Osteoblast (primary cell): Measurements from ENCODE around the gene WDR36. TPM values are rescaled to one million over a fixed set of nuclear protein-coding genes. Genes with fewer than 3 reads are reported as not detected.

Experiments
- DNase-seq: peaks from one replicate; pipeline ENCODE4 v3.0.0; 2011; ENCODE audit warnings: low spot score, mixed read lengths; ENCODE audit not compliant: insufficient read length; ENCODE audit errors: missing footprints
- H2AFZ ChIP-seq: 2 replicates; pipeline ENCODE4 v1.6.0; 2011; ENCODE audit warnings: mild to moderate bottlenecking, low read length
- H3K27ac ChIP-seq: 2 replicates; pipeline ENCODE4 v1.5.1; 2011; ENCODE audit warnings: mild to moderate bottlenecking, low read depth, low read length, moderate library complexity
- H3K27me3 ChIP-seq: 2 replicates; pipeline ENCODE4 v1.6.0; 2012; ENCODE audit warnings: mild to moderate bottlenecking, control low read depth, inconsistent platforms, low read length, moderate library complexity; ENCODE audit not compliant: insufficient read depth
- H3K36me3 ChIP-seq: 2 replicates; pipeline ENCODE4 v1.5.1; 2011; ENCODE audit warnings: mild to moderate bottlenecking, low read length, control low read depth, moderate library complexity; ENCODE audit not compliant: insufficient read depth
- H3K4me1 ChIP-seq: 2 replicates; pipeline ENCODE4 v1.5.1; 2011; ENCODE audit warnings: mild to moderate bottlenecking, low read length, control low read depth, moderate library complexity; ENCODE audit not compliant: insufficient read depth
- H3K4me2 ChIP-seq: 2 replicates; pipeline ENCODE4 v1.6.0; 2011; ENCODE audit warnings: mild to moderate bottlenecking, low read length; ENCODE audit not compliant: insufficient read depth
- H3K4me3 ChIP-seq: fragments of 200-600 bp; sonication (generic); 3 replicates; pipeline ENCODE4 v1.5.1; 2012; ENCODE audit warnings: mild to moderate bottlenecking, low read length, inconsistent platforms; ENCODE audit not compliant: insufficient read depth
- H3K79me2 ChIP-seq: 2 replicates; pipeline ENCODE4 v1.6.0; 2012; ENCODE audit warnings: mild to moderate bottlenecking, low read length, control low read depth, inconsistent platforms; ENCODE audit not compliant: insufficient read depth
- H3K9me3 ChIP-seq: 2 replicates; pipeline ENCODE4 v1.5.1; 2011; ENCODE audit warnings: low read depth, low read length, control low read depth
- H4K20me1 ChIP-seq: 2 replicates; pipeline ENCODE4 v1.6.0; 2012; ENCODE audit warnings: mild to moderate bottlenecking, low read length, control low read depth; ENCODE audit not compliant: insufficient read depth
- total RNA-seq: library from RNA; depleted of rRNA; stranded (reverse); fragments of >200 nt; gene quantifications from 2 replicates; pipeline ENCODE4 v1.2.3, GENCODE V29; 2012
- TF ChIP-seq, protein P1 (sequence below): IDR thresholded peaks from 2 replicates; pipeline ENCODE4 v1.5.1; 2011; ENCODE audit warnings: mild to moderate bottlenecking, low read depth, low read length, moderate library complexity; ENCODE audit errors: extremely low read depth

Gene WDR36
- total RNA-seq, 1 donor = 44.5 TPM

- Histone ChIP-seq H3K27me3 (no peaks in the 10 kb centered on the region), H4K20me1 (no peaks in the 10 kb centered on the region), H2AFZ (no peak overlapping the region), H3K4me1 (no peaks in the 10 kb centered on the region), H3K4me2 (no peak overlapping the region), H3K36me3 (peaks cover 59% of the 10 kb centered on the region), H3K9me3 (no peaks in the 10 kb centered on the region), H3K4me3 (no peak overlapping the region), H3K79me2 (peaks cover 2% of the 10 kb centered on the region), H3K27ac (no peak overlapping the region)
- no peak for DNase-seq
- TF ChIP-seq, protein P1, sequence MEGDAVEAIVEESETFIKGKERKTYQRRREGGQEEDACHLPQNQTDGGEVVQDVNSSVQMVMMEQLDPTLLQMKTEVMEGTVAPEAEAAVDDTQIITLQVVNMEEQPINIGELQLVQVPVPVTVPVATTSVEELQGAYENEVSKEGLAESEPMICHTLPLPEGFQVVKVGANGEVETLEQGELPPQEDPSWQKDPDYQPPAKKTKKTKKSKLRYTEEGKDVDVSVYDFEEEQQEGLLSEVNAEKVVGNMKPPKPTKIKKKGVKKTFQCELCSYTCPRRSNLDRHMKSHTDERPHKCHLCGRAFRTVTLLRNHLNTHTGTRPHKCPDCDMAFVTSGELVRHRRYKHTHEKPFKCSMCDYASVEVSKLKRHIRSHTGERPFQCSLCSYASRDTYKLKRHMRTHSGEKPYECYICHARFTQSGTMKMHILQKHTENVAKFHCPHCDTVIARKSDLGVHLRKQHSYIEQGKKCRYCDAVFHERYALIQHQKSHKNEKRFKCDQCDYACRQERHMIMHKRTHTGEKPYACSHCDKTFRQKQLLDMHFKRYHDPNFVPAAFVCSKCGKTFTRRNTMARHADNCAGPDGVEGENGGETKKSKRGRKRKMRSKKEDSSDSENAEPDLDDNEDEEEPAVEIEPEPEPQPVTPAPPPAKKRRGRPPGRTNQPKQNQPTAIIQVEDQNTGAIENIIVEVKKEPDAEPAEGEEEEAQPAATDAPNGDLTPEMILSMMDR = no peak
Observed at GRCh38 chr5:111119856-111120255, 27.7 kb downstream of the WDR36 start.

DNA sequence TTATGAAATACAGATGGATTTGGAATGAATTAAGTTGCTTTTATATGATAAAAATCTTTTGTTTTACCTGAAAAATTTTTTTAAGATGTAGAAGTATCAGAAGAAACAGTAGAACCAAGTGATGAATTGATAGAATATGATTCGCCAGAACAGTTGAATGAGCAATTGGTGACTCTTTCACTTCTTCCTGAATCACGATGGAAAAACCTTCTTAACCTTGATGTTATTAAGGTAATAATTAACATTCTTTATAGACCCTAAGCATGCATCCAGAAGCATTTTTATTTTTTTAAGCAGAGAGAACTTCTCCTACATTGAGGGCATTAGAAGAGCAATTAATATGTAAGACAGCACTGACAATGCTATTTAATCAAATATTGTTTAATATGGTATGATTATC is 28.8 kb downstream of the WDR36 start:
- TF ChIP-seq, protein P1 = no peak

GRCh38 chr5:111121926-111122325 is 29.8 kb downstream of the WDR36 start:
- Histone ChIP-seq H3K4me2 (no peak overlapping the region), H3K36me3 (peaks cover 71% of the 10 kb centered on the region), H3K79me2 (peaks cover 2% of the 10 kb centered on the region), H4K20me1 (no peaks in the 10 kb centered on the region), H3K4me1 (no peaks in the 10 kb centered on the region), H3K27ac (no peak overlapping the region), H3K9me3 (no peaks in the 10 kb centered on the region), H3K4me3 (no peak overlapping the region), H2AFZ (no peak overlapping the region), H3K27me3 (no peaks in the 10 kb centered on the region)
- no peak for DNase-seq
- TF ChIP-seq, protein P1 = no peak

More for the DNA sequence above, 28.8 kb downstream of the WDR36 start:
- no peaks in the 10 kb centered on the region for H4K20me1 ChIP-seq
- peaks cover 2% of the 10 kb centered on the region for H3K79me2 ChIP-seq
- no peak overlapping the region for H3K4me3 ChIP-seq
- DNase-seq = no peak
- no peaks in the 10 kb centered on the region for H3K27me3 ChIP-seq
- H3K4me2 ChIP-seq = no peak overlapping the region
- no peak overlapping the region for H2AFZ ChIP-seq
- H3K9me3 ChIP-seq = no peaks in the 10 kb centered on the region
- H3K27ac ChIP-seq = no peak overlapping the region
- H3K4me1 ChIP-seq = no peaks in the 10 kb centered on the region
- peaks cover 64% of the 10 kb centered on the region for H3K36me3 ChIP-seq

- peaks cover 69% of the 10 kb centered on the region for H3K36me3 ChIP-seq
- TF ChIP-seq, protein P1 = no peak
- H3K27ac ChIP-seq = no peak overlapping the region
- no peaks in the 10 kb centered on the region for H4K20me1 ChIP-seq
- no peaks in the 10 kb centered on the region for H3K9me3 ChIP-seq
- no peaks in the 10 kb centered on the region for H3K27me3 ChIP-seq
- H3K79me2 ChIP-seq = peaks cover 2% of the 10 kb centered on the region
- H2AFZ ChIP-seq = no peak overlapping the region
- no peak overlapping the region for H3K4me3 ChIP-seq
- H3K4me1 ChIP-seq = no peaks in the 10 kb centered on the region
- no peak overlapping the region for H3K4me2 ChIP-seq
- no peak for DNase-seq
Observed at GRCh38 chr5:111122398-111122797, 30.2 kb downstream of the WDR36 start.
